Measurements from ENCODE around the gene MALRD1. TPM values are rescaled to one million over a fixed set of nuclear protein-coding genes. Genes with fewer than 3 reads are reported as not detected.

The MALRD1 gene
- total RNA-seq, 1 experiment from 2014 or later = 0.86 TPM

DNA sequence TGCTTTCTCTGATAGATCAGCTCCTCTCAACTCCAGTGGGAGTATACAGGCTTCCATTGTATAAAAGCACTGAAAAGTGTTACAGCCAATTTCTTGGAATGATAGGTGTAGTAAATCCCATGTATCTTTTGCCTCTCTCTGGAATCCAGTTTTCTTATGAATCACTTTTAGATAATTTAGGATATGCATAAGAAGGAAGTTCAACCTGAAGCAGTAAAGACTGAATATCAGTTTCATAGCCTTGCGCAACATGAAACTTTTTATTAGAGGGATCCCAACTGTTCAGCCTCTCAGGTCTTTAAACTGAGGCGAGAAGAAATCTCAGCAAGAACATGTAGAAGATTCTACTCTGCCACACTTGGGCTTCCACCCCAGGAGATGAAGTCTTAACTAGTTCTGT, 280.0 kb downstream of the MALRD1 start:
- TF ChIP-seq, protein P1, sequence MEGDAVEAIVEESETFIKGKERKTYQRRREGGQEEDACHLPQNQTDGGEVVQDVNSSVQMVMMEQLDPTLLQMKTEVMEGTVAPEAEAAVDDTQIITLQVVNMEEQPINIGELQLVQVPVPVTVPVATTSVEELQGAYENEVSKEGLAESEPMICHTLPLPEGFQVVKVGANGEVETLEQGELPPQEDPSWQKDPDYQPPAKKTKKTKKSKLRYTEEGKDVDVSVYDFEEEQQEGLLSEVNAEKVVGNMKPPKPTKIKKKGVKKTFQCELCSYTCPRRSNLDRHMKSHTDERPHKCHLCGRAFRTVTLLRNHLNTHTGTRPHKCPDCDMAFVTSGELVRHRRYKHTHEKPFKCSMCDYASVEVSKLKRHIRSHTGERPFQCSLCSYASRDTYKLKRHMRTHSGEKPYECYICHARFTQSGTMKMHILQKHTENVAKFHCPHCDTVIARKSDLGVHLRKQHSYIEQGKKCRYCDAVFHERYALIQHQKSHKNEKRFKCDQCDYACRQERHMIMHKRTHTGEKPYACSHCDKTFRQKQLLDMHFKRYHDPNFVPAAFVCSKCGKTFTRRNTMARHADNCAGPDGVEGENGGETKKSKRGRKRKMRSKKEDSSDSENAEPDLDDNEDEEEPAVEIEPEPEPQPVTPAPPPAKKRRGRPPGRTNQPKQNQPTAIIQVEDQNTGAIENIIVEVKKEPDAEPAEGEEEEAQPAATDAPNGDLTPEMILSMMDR (conservative IDR thresholded peaks at IDR 0.05; ENCODE audit: low read depth, low read length) = no peak
- no peak for TF ChIP-seq EZH2 (IDR thresholded peaks at IDR 0.05; ENCODE audit: borderline replicate concordance, low read depth, low read length, poor library complexity, severe bottlenecking)
- DNase-seq (ENCODE audit: low spot score) = no peak
- BruUV-seq (replicated peaks) = no TSS peak
- H3K4me1 ChIP-seq (ENCODE audit: insufficient read depth, low read length, poor library complexity, severe bottlenecking) = no peaks in the 10 kb centered on the region
- H3K27ac ChIP-seq (ENCODE audit: low read depth, low read length, poor library complexity, severe bottlenecking) = no peak overlapping the region
- no peaks in the 10 kb centered on the region for H3K36me3 ChIP-seq (ENCODE audit: insufficient read depth, low read length, poor library complexity, severe bottlenecking)
- POLR2A ChIA-PET (ENCODE audit: low non-redundant PET) = interaction anchor here (0.7 kb wide), 1 partner anchor 399 kb away, joined by 17 read pairs; no protein-coding TSS in a partner anchor
- no peak overlapping the region for H3K4me3 ChIP-seq (ENCODE audit: low read depth, low read length, poor library complexity, severe bottlenecking)
- intact Hi-C loops (cut with micrococcal nuclease; ENCODE audit: unreplicated experiment) = no loop called here
- CTCF ChIA-PET = no interaction called here
- no peaks in the 10 kb centered on the region for H3K27me3 ChIP-seq (replicated peaks; ENCODE audit: insufficient read depth, low read depth, low read length, poor library complexity)
- H3K9me3 ChIP-seq (ENCODE audit: low read depth, low read length, poor library complexity, severe bottlenecking) = no peaks in the 10 kb centered on the region

- no peak for DNase-seq (ENCODE audit: low spot score)
- H3K4me1 ChIP-seq (ENCODE audit: insufficient read depth, low read length, poor library complexity, severe bottlenecking) = no peaks in the 10 kb centered on the region
- no peak for TF ChIP-seq EZH2 (IDR thresholded peaks at IDR 0.05; ENCODE audit: borderline replicate concordance, low read depth, low read length, poor library complexity, severe bottlenecking)
- TF ChIP-seq, protein P1 (conservative IDR thresholded peaks at IDR 0.05; ENCODE audit: low read depth, low read length) = no peak
- ChIA-PET CTCF (no interaction called here), POLR2A (ENCODE audit: low non-redundant PET) (no interaction called here)
- no peak overlapping the region for H3K4me3 ChIP-seq (ENCODE audit: low read depth, low read length, poor library complexity, severe bottlenecking)
- no peaks in the 10 kb centered on the region for H3K9me3 ChIP-seq (ENCODE audit: low read depth, low read length, poor library complexity, severe bottlenecking)
- no peak overlapping the region for H3K27ac ChIP-seq (ENCODE audit: low read depth, low read length, poor library complexity, severe bottlenecking)
- intact Hi-C loops (cut with micrococcal nuclease; ENCODE audit: unreplicated experiment) = no loop called here
- H3K27me3 ChIP-seq (replicated peaks; ENCODE audit: insufficient read depth, low read depth, low read length, poor library complexity) = no peaks in the 10 kb centered on the region
- no TSS peak for BruUV-seq (replicated peaks)
- no peaks in the 10 kb centered on the region for H3K36me3 ChIP-seq (ENCODE audit: insufficient read depth, low read length, poor library complexity, severe bottlenecking)
Observed at GRCh38 chr10:19329475-19329874, 280.9 kb downstream of the MALRD1 start.

DNA sequence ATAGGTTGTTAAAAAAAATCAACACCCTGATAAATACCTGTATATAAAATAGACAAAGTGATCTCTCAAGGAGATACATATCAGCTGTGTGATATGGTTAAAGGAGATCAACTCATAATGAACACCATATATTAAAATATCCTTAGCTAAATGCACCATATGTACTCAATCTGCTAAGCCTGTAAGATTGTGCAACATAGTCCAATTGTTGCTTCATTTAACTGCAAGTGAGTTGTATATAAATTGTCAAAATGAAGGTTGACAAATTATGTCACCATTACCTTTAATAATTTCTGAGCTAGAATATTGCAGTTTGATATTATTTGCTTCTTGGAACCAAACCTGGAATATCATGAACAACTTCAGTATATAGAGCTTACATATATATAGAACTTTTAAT, 283.7 kb downstream of the MALRD1 start:
- H3K36me3 ChIP-seq (ENCODE audit: insufficient read depth, low read length, poor library complexity, severe bottlenecking) = no peaks in the 10 kb centered on the region
- TF ChIP-seq EZH2 (IDR thresholded peaks at IDR 0.05; ENCODE audit: borderline replicate concordance, low read depth, low read length, poor library complexity, severe bottlenecking) = no peak
- TF ChIP-seq, protein P1 (conservative IDR thresholded peaks at IDR 0.05; ENCODE audit: low read depth, low read length) = no peak
- intact Hi-C loops (cut with micrococcal nuclease; ENCODE audit: unreplicated experiment) = no loop called here
- H3K4me1 ChIP-seq (ENCODE audit: insufficient read depth, low read length, poor library complexity, severe bottlenecking) = no peaks in the 10 kb centered on the region
- no peaks in the 10 kb centered on the region for H3K27me3 ChIP-seq (replicated peaks; ENCODE audit: insufficient read depth, low read depth, low read length, poor library complexity)
- no peaks in the 10 kb centered on the region for H3K9me3 ChIP-seq (ENCODE audit: low read depth, low read length, poor library complexity, severe bottlenecking)
- no peak overlapping the region for H3K4me3 ChIP-seq (ENCODE audit: low read depth, low read length, poor library complexity, severe bottlenecking)
- ChIA-PET CTCF (no interaction called here), POLR2A (ENCODE audit: low non-redundant PET) (no interaction called here)
- BruUV-seq (replicated peaks) = no TSS peak
- no peak overlapping the region for H3K27ac ChIP-seq (ENCODE audit: low read depth, low read length, poor library complexity, severe bottlenecking)
- no peak for DNase-seq (ENCODE audit: low spot score)

Data from A673 (cell line).